ENCODE measurements around the gene APP.

The APP gene

DNA sequence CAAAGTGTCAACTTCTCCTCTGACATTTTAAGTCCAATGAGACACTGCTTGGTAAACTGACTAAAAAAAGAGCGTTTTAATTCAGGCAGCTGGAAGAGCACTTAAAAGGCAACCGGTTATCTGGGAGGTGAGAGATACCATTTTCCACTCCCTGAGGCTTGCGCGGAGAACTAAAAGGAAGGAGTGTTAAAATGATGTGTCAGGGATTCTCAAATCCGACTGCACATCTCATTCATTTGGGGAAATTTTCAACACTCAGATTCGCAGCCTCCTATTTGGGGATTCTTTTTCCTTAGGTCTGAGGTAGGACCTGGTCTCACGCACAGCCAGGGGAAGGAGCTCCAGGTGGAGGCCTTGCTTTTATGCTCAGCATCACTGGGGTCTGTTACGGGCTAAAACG lies 281.9 kb downstream of the APP start:
- Histone ChIP-seq H3K27ac (ENCODE audit: low read depth, low read length) (no peak overlapping the region), H3K9me3 (ENCODE audit: insufficient read depth, low read length) (no peaks in the 10 kb centered on the region), H3K9ac (ENCODE audit: low read length) (no peak overlapping the region), H3K79me2 (ENCODE audit: insufficient read depth, low read length) (no peaks in the 10 kb centered on the region), H3K27me3 (ENCODE audit: low read length) (no peaks in the 10 kb centered on the region), H2AFZ (ENCODE audit: low read depth, low read length, severe bottlenecking) (no peak overlapping the region), H3F3A (ENCODE audit: insufficient read depth) (no peaks in the 10 kb centered on the region), H3K4me3 (ENCODE audit: insufficient read depth, low read length, poor library complexity, severe bottlenecking) (no peak overlapping the region), H3K4me2 (ENCODE audit: low read depth, low read length, poor library complexity, severe bottlenecking) (no peak overlapping the region), H3K36me3 (ENCODE audit: low read length) (no peaks in the 10 kb centered on the region), H4K20me1 (ENCODE audit: low read depth, low read length) (no peaks in the 10 kb centered on the region), H3K9me2 (replicated peaks; ENCODE audit: insufficient read depth, low read length) (no peaks in the 10 kb centered on the region)
- TF ChIP-seq, protein P1, sequence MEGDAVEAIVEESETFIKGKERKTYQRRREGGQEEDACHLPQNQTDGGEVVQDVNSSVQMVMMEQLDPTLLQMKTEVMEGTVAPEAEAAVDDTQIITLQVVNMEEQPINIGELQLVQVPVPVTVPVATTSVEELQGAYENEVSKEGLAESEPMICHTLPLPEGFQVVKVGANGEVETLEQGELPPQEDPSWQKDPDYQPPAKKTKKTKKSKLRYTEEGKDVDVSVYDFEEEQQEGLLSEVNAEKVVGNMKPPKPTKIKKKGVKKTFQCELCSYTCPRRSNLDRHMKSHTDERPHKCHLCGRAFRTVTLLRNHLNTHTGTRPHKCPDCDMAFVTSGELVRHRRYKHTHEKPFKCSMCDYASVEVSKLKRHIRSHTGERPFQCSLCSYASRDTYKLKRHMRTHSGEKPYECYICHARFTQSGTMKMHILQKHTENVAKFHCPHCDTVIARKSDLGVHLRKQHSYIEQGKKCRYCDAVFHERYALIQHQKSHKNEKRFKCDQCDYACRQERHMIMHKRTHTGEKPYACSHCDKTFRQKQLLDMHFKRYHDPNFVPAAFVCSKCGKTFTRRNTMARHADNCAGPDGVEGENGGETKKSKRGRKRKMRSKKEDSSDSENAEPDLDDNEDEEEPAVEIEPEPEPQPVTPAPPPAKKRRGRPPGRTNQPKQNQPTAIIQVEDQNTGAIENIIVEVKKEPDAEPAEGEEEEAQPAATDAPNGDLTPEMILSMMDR (IDR thresholded peaks at IDR 0.05; ENCODE audit: insufficient read depth, low read length, poor library complexity, severe bottlenecking) = no peak
- TF ChIP-seq EZH2phosphoT487 (conservative IDR thresholded peaks at IDR 0.05; ENCODE audit: low read length) = no peak

DNA sequence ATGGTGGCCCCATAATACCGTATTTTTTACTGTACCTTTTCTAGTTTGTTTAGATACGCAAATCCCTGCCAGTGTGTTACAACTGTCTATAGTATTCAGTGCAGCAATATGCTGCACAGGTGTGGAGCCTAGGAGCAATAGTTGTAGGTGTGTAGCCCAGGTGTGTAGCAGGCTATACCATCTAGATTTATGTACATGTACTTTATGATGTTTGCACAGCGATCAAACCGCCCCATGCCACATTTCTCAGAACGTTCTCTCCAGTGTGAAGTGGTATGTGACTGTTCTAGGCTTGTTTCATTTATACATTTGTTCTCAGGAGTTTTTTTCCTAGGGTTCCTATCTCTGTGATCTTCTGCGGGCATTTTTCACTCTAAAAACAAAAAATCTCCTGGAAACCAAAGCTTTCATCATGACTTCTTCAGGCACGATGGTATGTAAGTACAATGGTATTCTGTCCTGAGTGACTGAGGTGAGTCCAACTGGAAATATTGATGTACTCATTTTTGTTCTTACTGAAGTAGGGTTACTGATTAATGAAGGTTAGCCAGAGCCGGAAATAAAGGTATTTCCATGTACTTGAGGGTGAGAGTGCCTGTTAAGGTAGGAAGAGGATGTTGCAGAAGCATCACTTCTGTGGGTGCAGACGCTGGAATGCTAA lies 282.8 kb downstream of the APP start:
- H3K27ac ChIP-seq (ENCODE audit: low read depth, low read length) = no peak overlapping the region
- TF ChIP-seq EZH2phosphoT487 (conservative IDR thresholded peaks at IDR 0.05; ENCODE audit: low read length) = no peak
- TF ChIP-seq, protein P1 (IDR thresholded peaks at IDR 0.05; ENCODE audit: insufficient read depth, low read length, poor library complexity, severe bottlenecking) = no peak
- H3K27me3 ChIP-seq (ENCODE audit: low read length) = no peaks in the 10 kb centered on the region
- no peaks in the 10 kb centered on the region for H3F3A ChIP-seq (ENCODE audit: insufficient read depth)
- no peaks in the 10 kb centered on the region for H3K9me3 ChIP-seq (ENCODE audit: insufficient read depth, low read length)
- no peaks in the 10 kb centered on the region for H4K20me1 ChIP-seq (ENCODE audit: low read depth, low read length)
- H3K79me2 ChIP-seq (ENCODE audit: insufficient read depth, low read length) = no peaks in the 10 kb centered on the region
- H3K9me2 ChIP-seq (replicated peaks; ENCODE audit: insufficient read depth, low read length) = no peaks in the 10 kb centered on the region
- no peak overlapping the region for H3K4me3 ChIP-seq (ENCODE audit: insufficient read depth, low read length, poor library complexity, severe bottlenecking)
- no peaks in the 10 kb centered on the region for H3K36me3 ChIP-seq (ENCODE audit: low read length)
- no peak overlapping the region for H3K4me2 ChIP-seq (ENCODE audit: low read depth, low read length, poor library complexity, severe bottlenecking)
- H2AFZ ChIP-seq (ENCODE audit: low read depth, low read length, severe bottlenecking) = no peak overlapping the region
- H3K9ac ChIP-seq (ENCODE audit: low read length) = no peak overlapping the region

DNA sequence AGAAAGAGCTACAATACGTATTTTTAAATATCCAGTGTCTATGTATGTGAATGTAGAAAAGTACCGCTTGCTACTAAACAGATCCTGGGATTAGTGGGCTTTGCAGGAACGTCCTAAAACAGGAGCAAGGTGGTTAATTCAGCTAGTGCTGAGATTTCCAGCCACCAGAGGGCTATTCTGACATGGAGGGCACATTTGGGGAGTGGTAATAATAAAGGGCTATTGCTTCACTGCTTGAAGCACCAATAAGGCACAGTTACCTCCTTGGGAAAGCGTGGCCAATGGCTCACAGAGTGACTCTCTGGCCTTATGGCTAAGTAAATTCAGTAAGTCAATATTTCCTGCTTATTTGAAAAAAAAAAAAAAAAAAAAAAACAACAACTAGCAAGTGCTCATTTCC lies 283.4 kb downstream of the APP start:
- Histone ChIP-seq H3K9me3 (ENCODE audit: insufficient read depth, low read length) (no peaks in the 10 kb centered on the region), H3K27me3 (ENCODE audit: low read length) (no peaks in the 10 kb centered on the region), H3K9me2 (replicated peaks; ENCODE audit: insufficient read depth, low read length) (no peaks in the 10 kb centered on the region), H3K9ac (ENCODE audit: low read length) (no peak overlapping the region), H3F3A (ENCODE audit: insufficient read depth) (no peaks in the 10 kb centered on the region), H4K20me1 (ENCODE audit: low read depth, low read length) (no peaks in the 10 kb centered on the region), H3K79me2 (ENCODE audit: insufficient read depth, low read length) (no peaks in the 10 kb centered on the region), H3K4me2 (ENCODE audit: low read depth, low read length, poor library complexity, severe bottlenecking) (no peak overlapping the region), H3K27ac (ENCODE audit: low read depth, low read length) (no peak overlapping the region), H3K4me3 (ENCODE audit: insufficient read depth, low read length, poor library complexity, severe bottlenecking) (no peak overlapping the region), H3K36me3 (ENCODE audit: low read length) (no peaks in the 10 kb centered on the region), H2AFZ (ENCODE audit: low read depth, low read length, severe bottlenecking) (no peak overlapping the region)
- TF ChIP-seq, protein P1 (IDR thresholded peaks at IDR 0.05; ENCODE audit: insufficient read depth, low read length, poor library complexity, severe bottlenecking) = no peak
- TF ChIP-seq EZH2phosphoT487 (conservative IDR thresholded peaks at IDR 0.05; ENCODE audit: low read length) = no peak
